Activated CD4-positive, alpha-beta memory T cell treated with anti-CD3 and anti-CD28 coated beads for 36 hours (primary cell): Measurements from ENCODE around the gene ZNF354C. TPM values are rescaled to one million over a fixed set of nuclear protein-coding genes. Genes with fewer than 3 reads are reported as not detected.
"Not testable (repeated sequence)": the region's sequence is repeated elsewhere in the genome, so short reads cannot be mapped to it uniquely, and the experiment has no call there.

ENCODE experiments used
- CTCF ChIA-PET: fragments of 350-600 bp; sonication (Branson Sonifier 250); formaldehyde crosslinking; loops from one replicate; lab custom pipeline; 2021; ENCODE audit warnings: antibody characterized with exemption, inconsistent platforms; lab: Charles Lee
- POLR2A ChIA-PET: fragments of 350-600 bp; sonication (Branson Sonifier 250); formaldehyde crosslinking; loops from one replicate; lab custom pipeline; 2021; ENCODE audit warnings: antibody characterized with exemption; lab: Charles Lee
- DNase-seq: peaks from one replicate; pipeline ENCODE4 v3.0.0-alpha.2; 2020
- H3K27ac Mint-ChIP-seq: one replicate; pipeline ENCODE4 v1.8.0; 2021; ENCODE audit warnings: mixed read lengths
- H3K27me3 Mint-ChIP-seq: one replicate; pipeline ENCODE4 v1.8.0; 2021; ENCODE audit warnings: mixed read lengths
- H3K36me3 Mint-ChIP-seq: one replicate; pipeline ENCODE4 v1.8.0; 2021; ENCODE audit warnings: mixed read lengths
- H3K4me1 Mint-ChIP-seq: one replicate; pipeline ENCODE4 v1.8.0; 2021; ENCODE audit warnings: low read depth, mixed read lengths
- H3K4me3 Mint-ChIP-seq: one replicate; pipeline ENCODE4 v1.8.0; 2021; ENCODE audit warnings: mild to moderate bottlenecking, mixed read lengths
- H3K9me3 Mint-ChIP-seq: one replicate; pipeline ENCODE4 v1.8.0; 2021; ENCODE audit warnings: mixed read lengths
- intact Hi-C: fragments of 100-400 bp; cut with micrococcal nuclease; formaldehyde crosslinking; loops from one replicate; pipeline ENCODE4 v1.15.1; 2023
- total RNA-seq, 2 experiments: library from RNA; stranded (reverse); gene quantifications; one replicate each; pipeline ENCODE4 v1.2.3, GENCODE V29; 2021

ZNF354C gene
- total RNA-seq, 2 experiments from 2014 or later: 5.9 to 6.0 TPM

- Mint-ChIP-seq H3K4me3 (no peak overlapping the region), H3K27ac (no peak overlapping the region), H3K36me3 (peaks cover 76% of the 10 kb centered on the region), H3K4me1 (no peaks in the 10 kb centered on the region), H3K27me3 (no peaks in the 10 kb centered on the region), H3K9me3 (peaks cover 86% of the 10 kb centered on the region)
- no peak for DNase-seq
- intact Hi-C loops: no loop called here
- ChIA-PET CTCF (no interaction called here), POLR2A (no interaction called here)
Observed at GRCh38 chr5:179079165-179079987, 19.2 kb downstream of the ZNF354C start.

- no peaks in the 10 kb centered on the region for H3K4me1 Mint-ChIP-seq
- ChIA-PET CTCF (no interaction called here), POLR2A (no interaction called here)
- H3K27ac Mint-ChIP-seq: no peak overlapping the region
- intact Hi-C loops: no loop called here
- no peak overlapping the region for H3K4me3 Mint-ChIP-seq
- DNase-seq: no peak
- no peaks in the 10 kb centered on the region for H3K27me3 Mint-ChIP-seq
- peaks cover 66% of the 10 kb centered on the region for H3K36me3 Mint-ChIP-seq
- H3K9me3 Mint-ChIP-seq: peaks cover 92% of the 10 kb centered on the region
Observed at GRCh38 chr5:179080724-179081123, 20.6 kb downstream of the ZNF354C start.

GRCh38 chr5:179089502-179089901, 29.3 kb downstream of the ZNF354C start:
- Mint-ChIP-seq H3K36me3 (peaks cover 16% of the 10 kb centered on the region), H3K27me3 (no peaks in the 10 kb centered on the region), H3K27ac (no peak overlapping the region), H3K9me3 (peaks cover 80% of the 10 kb centered on the region), H3K4me3 (no peak overlapping the region), H3K4me1 (no peaks in the 10 kb centered on the region)
- POLR2A ChIA-PET: no interaction called here
- CTCF ChIA-PET: no interaction called here
- intact Hi-C loops: no loop called here
- DNase-seq: no peak

- peaks cover 20% of the 10 kb centered on the region for H3K36me3 Mint-ChIP-seq
- intact Hi-C loops, H3K27ac Mint-ChIP-seq, POLR2A ChIA-PET, H3K4me1 Mint-ChIP-seq, DNase-seq, H3K4me3 Mint-ChIP-seq, CTCF ChIA-PET, H3K27me3 Mint-ChIP-seq: not testable (repeated sequence)
- peaks cover 42% of the 10 kb centered on the region for H3K9me3 Mint-ChIP-seq
Observed at GRCh38 chr5:179101282-179101681, 41.1 kb downstream of the ZNF354C start.

- no peak for DNase-seq
Observed at GRCh38 chr5:179110528-179110927, 50.4 kb downstream of the ZNF354C start.

GRCh38 chr5:179111267-179112207, 51.4 kb downstream of the ZNF354C start:
- ChIA-PET CTCF (no interaction called here), POLR2A (no interaction called here)
- no peak for DNase-seq
- H3K4me3 Mint-ChIP-seq: no peak overlapping the region
- H3K27me3 Mint-ChIP-seq: peaks cover 2% of the 10 kb centered on the region
- H3K9me3 Mint-ChIP-seq: peaks cover 52% of the 10 kb centered on the region
- H3K4me1 Mint-ChIP-seq: no peaks in the 10 kb centered on the region
- H3K36me3 Mint-ChIP-seq: peaks cover 2% of the 10 kb centered on the region
- intact Hi-C loops: no loop called here
- H3K27ac Mint-ChIP-seq: no peak overlapping the region

More at GRCh38 chr5:179110528-179110927, 50.4 kb downstream of the ZNF354C start:
- no peaks in the 10 kb centered on the region for H3K4me1 Mint-ChIP-seq
- ChIA-PET POLR2A (no interaction called here), CTCF (no interaction called here)
- peaks cover 49% of the 10 kb centered on the region for H3K9me3 Mint-ChIP-seq
- H3K36me3 Mint-ChIP-seq: peaks cover 2% of the 10 kb centered on the region
- H3K27me3 Mint-ChIP-seq: peaks cover 1% of the 10 kb centered on the region
- H3K4me3 Mint-ChIP-seq: no peak overlapping the region
- no peak overlapping the region for H3K27ac Mint-ChIP-seq
- intact Hi-C loops: no loop called here

- CTCF ChIA-PET: no interaction called here
- Mint-ChIP-seq H3K4me1 (no peaks in the 10 kb centered on the region), H3K27ac (no peak overlapping the region), H3K4me3 (no peak overlapping the region), H3K36me3 (peaks cover 2% of the 10 kb centered on the region), H3K9me3 (peaks cover 46% of the 10 kb centered on the region), H3K27me3 (peaks cover 3% of the 10 kb centered on the region)
- intact Hi-C loops: no loop called here
- POLR2A ChIA-PET: no interaction called here
- DNase-seq: no peak
Observed at GRCh38 chr5:179112469-179113142, 52.4 kb downstream of the ZNF354C start.

- no peak overlapping the region for H3K27ac Mint-ChIP-seq
- ChIA-PET POLR2A (no interaction called here), CTCF (no interaction called here)
- peaks cover 3% of the 10 kb centered on the region for H3K27me3 Mint-ChIP-seq
- DNase-seq: no peak
- H3K4me1 Mint-ChIP-seq: no peaks in the 10 kb centered on the region
- peaks cover 44% of the 10 kb centered on the region for H3K9me3 Mint-ChIP-seq
- H3K36me3 Mint-ChIP-seq: peaks cover 2% of the 10 kb centered on the region
- intact Hi-C loops: no loop called here
- H3K4me3 Mint-ChIP-seq: no peak overlapping the region
Observed at GRCh38 chr5:179113143-179113530, 53.0 kb downstream of the ZNF354C start.

- H3K4me3 Mint-ChIP-seq: no peak overlapping the region
- intact Hi-C loops: no loop called here
- DNase-seq: no peak
- H3K9me3 Mint-ChIP-seq: peaks cover 44% of the 10 kb centered on the region
- CTCF ChIA-PET: no interaction called here
- no peaks in the 10 kb centered on the region for H3K4me1 Mint-ChIP-seq
- peaks cover 3% of the 10 kb centered on the region for H3K27me3 Mint-ChIP-seq
- no peak overlapping the region for H3K27ac Mint-ChIP-seq
- POLR2A ChIA-PET: no interaction called here
- peaks cover 2% of the 10 kb centered on the region for H3K36me3 Mint-ChIP-seq
Observed at GRCh38 chr5:179113945-179114641, 53.9 kb downstream of the ZNF354C start.

GRCh38 chr5:179114756-179115155, 54.6 kb downstream of the ZNF354C start:
- Mint-ChIP-seq H3K9me3 (peaks cover 38% of the 10 kb centered on the region), H3K27me3 (peaks cover 3% of the 10 kb centered on the region), H3K4me3 (no peak overlapping the region), H3K4me1 (no peaks in the 10 kb centered on the region), H3K27ac (no peak overlapping the region), H3K36me3 (peaks cover 2% of the 10 kb centered on the region)
- CTCF ChIA-PET: no interaction called here
- intact Hi-C loops: no loop called here
- POLR2A ChIA-PET: no interaction called here
- no peak for DNase-seq

- Mint-ChIP-seq H3K4me1 (no peaks in the 10 kb centered on the region), H3K36me3 (peaks cover 2% of the 10 kb centered on the region), H3K27ac (no peak overlapping the region), H3K9me3 (peaks cover 35% of the 10 kb centered on the region), H3K4me3 (no peak overlapping the region), H3K27me3 (peaks cover 3% of the 10 kb centered on the region)
- no peak for DNase-seq
- ChIA-PET POLR2A (no interaction called here), CTCF (no interaction called here)
- intact Hi-C loops: no loop called here
Observed at GRCh38 chr5:179115307-179115706, 55.1 kb downstream of the ZNF354C start.
